HuH-7 (cell line): ENCODE results near the gene MRGPRX3.

ENCODE experiments used
- DNase-seq: peaks from one replicate; pipeline ENCODE4 v3.0.0; 2011; ENCODE audit warnings: low spot score

MRGPRX3 gene

GRCh38 chr11:18168372-18168771, 36.0 kb downstream of the MRGPRX3 start:
- no peak for DNase-seq

- peak; percentile 50 for DNase-seq
Observed at GRCh38 chr11:18171377-18172000, 39.1 kb downstream of the MRGPRX3 start.

GRCh38 chr11:18172666-18173065, 40.3 kb downstream of the MRGPRX3 start, which contains the start of gene MRGPRX4:
Gene MRGPRX4 (plus strand): TSS chr11:18172837. CDS start chr11:18173257, 420 bp downstream.
- DNase-seq: no peak

GRCh38 chr11:18173225-18173866, 41.0 kb downstream of the MRGPRX3 start:
- no peak for DNase-seq
